Renal pelvis (tissue), 12 donors: ENCODE measurements around the gene PERM1. TPM values are rescaled to one million over a fixed set of nuclear protein-coding genes. Genes with fewer than 3 reads are reported as not detected.
"Not testable (repeated sequence)": the region's sequence is repeated elsewhere in the genome, so short reads cannot be mapped to it uniquely, and the experiment has no call there.

Source experiments
- DNase-seq: peaks from one replicate; pipeline ENCODE4 v3.0.0-alpha.2; 2013
- long read RNA-seq, 16 experiments: transcript quantifications; one replicate each; lab custom pipeline, GENCODE V29; 2026
- polyA plus RNA-seq, 3 donors: library from polyadenylated mRNA; unstranded; fragments of 120-200 nt; gene quantifications; one replicate each; pipeline ENCODE4 v1.2.1, GENCODE V29; 2013; ENCODE audit not compliant: insufficient read length in 3 of 3

PERM1 gene
- polyA plus RNA-seq = under 1 TPM; 0.13 to 0.57 (median 0.28) TPM
- long read RNA-seq, donor 1 = 0 reads
- long read RNA-seq, donor 2 = 0 reads
- long read RNA-seq, donor 3 = 0 reads
- long read RNA-seq, donor 4 = 0 reads
- long read RNA-seq, donor 5 = 0 reads
- long read RNA-seq, donor 6, partial matches to known transcripts = 107 of 112 reads
- long read RNA-seq, donor 6, other reads (novel, unspliced or antisense) = 5 of 112 reads
- long read RNA-seq, donor 7, partial matches to known transcripts = 116 of 123 reads
- long read RNA-seq, donor 7, other reads (novel, unspliced or antisense) = 7 of 123 reads
- long read RNA-seq, donor 8 = 0 reads
- long read RNA-seq, donor 9 = 0 reads
- long read RNA-seq, donor 10 = 0 reads
- long read RNA-seq, donor 11 = 0 reads
- long read RNA-seq, donor 12 = 0 reads
- long read RNA-seq, donor 13 = 0 reads
- long read RNA-seq, donor 14 = 0 reads
- long read RNA-seq, donor 15 = 0 reads
- long read RNA-seq, donor 16 = 0 reads

GRCh38 chr1:981955-982558 is at the start of gene PERM1:
TSS of gene PERM1 (minus strand) at chr1:982093. CDS start at chr1:981029, 1,064 bp downstream.
- DNase-seq = no peak

GRCh38 chr1:1030867-1031658 is 49.2 kb upstream of the PERM1 start:
- DNase-seq = not testable (repeated sequence)

- DNase-seq = no peak
Observed at GRCh38 chr1:1027791-1028190, 45.9 kb upstream of the PERM1 start.

- no peak for DNase-seq
Observed at GRCh38 chr1:1026599-1027413, 44.9 kb upstream of the PERM1 start.

GRCh38 chr1:1025730-1026129 is 43.8 kb upstream of the PERM1 start:
- DNase-seq = no peak

- peak; percentile 84 for DNase-seq
Observed at GRCh38 chr1:1024771-1025699, 43.1 kb upstream of the PERM1 start.

GRCh38 chr1:1024149-1024770 is 42.4 kb upstream of the PERM1 start:
- no peak for DNase-seq

- DNase-seq = no peak
Observed at GRCh38 chr1:1023700-1024099, 41.8 kb upstream of the PERM1 start.

- no peak for DNase-seq
Observed at GRCh38 chr1:1022302-1023009, 40.6 kb upstream of the PERM1 start.

GRCh38 chr1:1021920-1022259 is 40.0 kb upstream of the PERM1 start:
- no peak for DNase-seq

- no peak for DNase-seq
Observed at GRCh38 chr1:1021010-1021919, 39.4 kb upstream of the PERM1 start.

GRCh38 chr1:1020415-1021009 is 38.6 kb upstream of the PERM1 start:
- no peak for DNase-seq

GRCh38 chr1:1020000-1020404 is 38.1 kb upstream of the PERM1 start, which contains the start of gene AGRN:
TSS of gene AGRN (plus strand) at chr1:1020120. CDS start at chr1:1020173, 53 bp downstream.
- no peak for DNase-seq

- peak; percentile 87 for DNase-seq
Observed at GRCh38 chr1:1019122-1019999, 37.5 kb upstream of the PERM1 start.

GRCh38 chr1:1018321-1018685 is 36.4 kb upstream of the PERM1 start:
- not testable (repeated sequence) for DNase-seq
